Activated naive CD8-positive, alpha-beta T cell treated with anti-CD3 and anti-CD28 coated beads, Interleukin-2, amount 50 U/mL, for 24 hours (primary cell): ENCODE results near the gene RAB3D.
A peak's percentile ranks its signal among the peaks of the same experiment; 100 is the strongest.

Experiments
- ATAC-seq: fragments of 150-1000 bp; cut with Tn5 transposase; one replicate; pipeline ENCODE4 v1.10.0; 2021
- DNase-seq: peaks from one replicate; pipeline ENCODE4 v3.0.0; 2021
- H3K27ac Mint-ChIP-seq: one replicate; pipeline ENCODE4 v1.8.0; 2021; ENCODE audit warnings: mild to moderate bottlenecking, mixed read lengths
- H3K27me3 Mint-ChIP-seq: one replicate; pipeline ENCODE4 v1.8.0; 2021; ENCODE audit warnings: mixed read lengths
- H3K36me3 Mint-ChIP-seq: one replicate; pipeline ENCODE4 v1.8.0; 2021; ENCODE audit warnings: low read depth, mixed read lengths
- H3K4me1 Mint-ChIP-seq: one replicate; pipeline ENCODE4 v1.8.0; 2021; ENCODE audit warnings: mixed read lengths
- H3K4me3 Mint-ChIP-seq: one replicate; pipeline ENCODE4 v1.8.0; 2021; ENCODE audit warnings: mild to moderate bottlenecking, moderate library complexity, mixed read lengths
- H3K9me3 Mint-ChIP-seq: one replicate; pipeline ENCODE4 v1.8.0; 2021; ENCODE audit warnings: mixed read lengths

The RAB3D gene

GRCh38 chr19:11374433-11375142 is 35.1 kb upstream of the RAB3D start, which contains the start of gene SWSAP1:
SWSAP1 (plus strand) TSS chr19:11374666; CDS start chr19:11374681, 15 bp downstream.
- Mint-ChIP-seq H3K27me3 (no peaks in the 10 kb centered on the region), H3K27ac (no peak within 1 kb of the TSS), H3K4me3 (no peak within 1 kb of the TSS), H3K4me1 (peaks cover 36% of the 10 kb centered on the region), H3K36me3 (peaks cover 14% of the 10 kb centered on the region), H3K9me3 (no peaks in the 10 kb centered on the region)
- ATAC-seq: peak; percentile 94
- DNase-seq: peak; percentile 96

GRCh38 chr19:11373885-11374432 is 34.5 kb upstream of the RAB3D start:
- Mint-ChIP-seq H3K9me3 (no peaks in the 10 kb centered on the region), H3K4me1 (peaks cover 33% of the 10 kb centered on the region)
- no peak for ATAC-seq

GRCh38 chr19:11373166-11373884 is 33.9 kb upstream of the RAB3D start:
- DNase-seq (no peak), ATAC-seq (no peak)
- H3K4me1 Mint-ChIP-seq: peaks cover 27% of the 10 kb centered on the region
- H3K27ac Mint-ChIP-seq: no peak overlapping the region
- no peaks in the 10 kb centered on the region for H3K27me3 Mint-ChIP-seq
- H3K36me3 Mint-ChIP-seq: peaks cover 16% of the 10 kb centered on the region
- H3K4me3 Mint-ChIP-seq: no peak overlapping the region
- H3K9me3 Mint-ChIP-seq: no peaks in the 10 kb centered on the region

More at GRCh38 chr19:11373885-11374432, 34.5 kb upstream of the RAB3D start:
- DNase-seq: peak; percentile 13
- H3K36me3 Mint-ChIP-seq: peaks cover 16% of the 10 kb centered on the region
- H3K27me3 Mint-ChIP-seq: no peaks in the 10 kb centered on the region
- H3K27ac Mint-ChIP-seq: no peak overlapping the region
- no peak overlapping the region for H3K4me3 Mint-ChIP-seq

- DNase-seq (no peak), ATAC-seq (no peak)
- peaks cover 5% of the 10 kb centered on the region for H3K36me3 Mint-ChIP-seq
- H3K4me1 Mint-ChIP-seq: peaks cover 8% of the 10 kb centered on the region
- no peak overlapping the region for H3K4me3 Mint-ChIP-seq
- H3K9me3 Mint-ChIP-seq: no peaks in the 10 kb centered on the region
- H3K27ac Mint-ChIP-seq: no peak overlapping the region
- H3K27me3 Mint-ChIP-seq: no peaks in the 10 kb centered on the region
Observed at GRCh38 chr19:11370744-11371143, 31.3 kb upstream of the RAB3D start.

GRCh38 chr19:11367528-11367927 is 28.1 kb upstream of the RAB3D start:
- Mint-ChIP-seq H3K36me3 (peaks cover 5% of the 10 kb centered on the region), H3K27ac (no peak overlapping the region), H3K27me3 (no peaks in the 10 kb centered on the region), H3K9me3 (no peaks in the 10 kb centered on the region), H3K4me3 (no peak overlapping the region), H3K4me1 (no peaks in the 10 kb centered on the region)
- ATAC-seq (no peak), DNase-seq (no peak)

GRCh38 chr19:11365557-11366117 is 26.2 kb upstream of the RAB3D start:
- DNase-seq (no peak), ATAC-seq (no peak)
- H3K27ac Mint-ChIP-seq: no peak overlapping the region
- H3K27me3 Mint-ChIP-seq: no peaks in the 10 kb centered on the region
- H3K4me1 Mint-ChIP-seq: no peaks in the 10 kb centered on the region
- no peaks in the 10 kb centered on the region for H3K9me3 Mint-ChIP-seq
- H3K4me3 Mint-ChIP-seq: no peak overlapping the region
- peaks cover 3% of the 10 kb centered on the region for H3K36me3 Mint-ChIP-seq

- Mint-ChIP-seq H3K27me3 (no peaks in the 10 kb centered on the region), H3K4me3 (no peak overlapping the region), H3K36me3 (peaks cover 2% of the 10 kb centered on the region), H3K9me3 (no peaks in the 10 kb centered on the region), H3K27ac (no peak overlapping the region), H3K4me1 (no peaks in the 10 kb centered on the region)
- DNase-seq (no peak), ATAC-seq (no peak)
Observed at GRCh38 chr19:11364935-11365334, 25.5 kb upstream of the RAB3D start.

- no peaks in the 10 kb centered on the region for H3K9me3 Mint-ChIP-seq
- ATAC-seq: no peak
Observed at GRCh38 chr19:11364296-11364904, 24.9 kb upstream of the RAB3D start.

GRCh38 chr19:11363881-11364280 is 24.4 kb upstream of the RAB3D start:
- Mint-ChIP-seq H3K27ac (no peak overlapping the region), H3K4me1 (no peaks in the 10 kb centered on the region), H3K4me3 (no peak overlapping the region), H3K9me3 (no peaks in the 10 kb centered on the region), H3K36me3 (no peaks in the 10 kb centered on the region), H3K27me3 (no peaks in the 10 kb centered on the region)
- no peak for DNase-seq
- ATAC-seq: no peak

More at GRCh38 chr19:11364296-11364904, 24.9 kb upstream of the RAB3D start:
- Mint-ChIP-seq H3K27me3 (no peaks in the 10 kb centered on the region), H3K36me3 (peaks cover 2% of the 10 kb centered on the region), H3K27ac (no peak overlapping the region), H3K4me1 (no peaks in the 10 kb centered on the region), H3K4me3 (no peak overlapping the region)
- DNase-seq: no peak

- H3K4me1 Mint-ChIP-seq: no peaks in the 10 kb centered on the region
- H3K4me3 Mint-ChIP-seq: no peak overlapping the region
- no peak for ATAC-seq
- H3K27me3 Mint-ChIP-seq: no peaks in the 10 kb centered on the region
- no peak for DNase-seq
- H3K36me3 Mint-ChIP-seq: no peaks in the 10 kb centered on the region
- no peak overlapping the region for H3K27ac Mint-ChIP-seq
- H3K9me3 Mint-ChIP-seq: no peaks in the 10 kb centered on the region
Observed at GRCh38 chr19:11361771-11362731, 22.6 kb upstream of the RAB3D start.

GRCh38 chr19:11361037-11361770 is 21.7 kb upstream of the RAB3D start:
- DNase-seq (peak; percentile 36), ATAC-seq (no peak)
- no peak overlapping the region for H3K4me3 Mint-ChIP-seq
- H3K27ac Mint-ChIP-seq: no peak overlapping the region
- H3K4me1 Mint-ChIP-seq: peaks cover under 1% of the 10 kb centered on the region
- H3K36me3 Mint-ChIP-seq: no peaks in the 10 kb centered on the region
- H3K9me3 Mint-ChIP-seq: no peaks in the 10 kb centered on the region
- no peaks in the 10 kb centered on the region for H3K27me3 Mint-ChIP-seq

GRCh38 chr19:11359421-11359820 is 20.0 kb upstream of the RAB3D start:
- H3K36me3 Mint-ChIP-seq: no peaks in the 10 kb centered on the region
- peaks cover 7% of the 10 kb centered on the region for H3K4me1 Mint-ChIP-seq
- ATAC-seq (no peak), DNase-seq (no peak)
- H3K27ac Mint-ChIP-seq: no peak overlapping the region
- H3K27me3 Mint-ChIP-seq: peaks cover 6% of the 10 kb centered on the region
- no peak overlapping the region for H3K4me3 Mint-ChIP-seq
- H3K9me3 Mint-ChIP-seq: no peaks in the 10 kb centered on the region
